Activated CD8-positive, alpha-beta T cell treated with anti-CD3 and anti-CD28 coated beads, Interleukin-2, amount 10 ng/mL, durations not matched to agents 7 days and 5 days (primary cell): ENCODE measurements around the gene SLC6A16. TPM values are rescaled to one million over a fixed set of nuclear protein-coding genes. Genes with fewer than 3 reads are reported as not detected.
A peak's percentile ranks its signal among the peaks of the same experiment; 100 is the strongest.
"Not testable (repeated sequence)": the region's sequence is repeated elsewhere in the genome, so short reads cannot be mapped to it uniquely, and the experiment has no call there.

ENCODE experiments used
- ATAC-seq: fragments of 150-1000 bp; cut with Tn5 transposase; one replicate; pipeline ENCODE4 v1.10.0; 2021; ENCODE audit warnings: moderate library complexity
- CTCF ChIA-PET: fragments of 350-600 bp; sonication (Branson Sonifier 250); formaldehyde crosslinking; loops from one replicate; lab custom pipeline; 2021; ENCODE audit warnings: antibody characterized with exemption; lab: Charles Lee
- POLR2A ChIA-PET: fragments of 350-600 bp; sonication (Branson Sonifier 250); formaldehyde crosslinking; loops from one replicate; lab custom pipeline; 2021; ENCODE audit warnings: antibody characterized with exemption; lab: Charles Lee
- DNase-seq: peaks from one replicate; pipeline ENCODE4 v3.0.0-alpha.2; 2020
- H3K27ac Mint-ChIP-seq: one replicate; pipeline ENCODE4 v1.8.0; 2021; ENCODE audit warnings: mild to moderate bottlenecking, mixed read lengths
- H3K27me3 Mint-ChIP-seq: one replicate; pipeline ENCODE4 v1.8.0; 2021; ENCODE audit warnings: low read depth, mixed read lengths
- H3K36me3 Mint-ChIP-seq: one replicate; pipeline ENCODE4 v1.8.0; 2021; ENCODE audit warnings: low read depth, mixed read lengths
- H3K4me1 Mint-ChIP-seq: one replicate; pipeline ENCODE4 v1.8.0; 2021; ENCODE audit warnings: low read depth, mixed read lengths
- H3K4me3 Mint-ChIP-seq: one replicate; pipeline ENCODE4 v1.8.0; 2021; ENCODE audit warnings: mild to moderate bottlenecking, mixed read lengths
- H3K9me3 Mint-ChIP-seq: one replicate; pipeline ENCODE4 v1.8.0; 2022; ENCODE audit warnings: mixed read lengths; ENCODE audit not compliant: insufficient read depth
- total RNA-seq, 2 experiments: library from RNA; stranded (reverse); gene quantifications; one replicate each; pipeline ENCODE4 v1.2.3, GENCODE V29; 2021

The SLC6A16 gene
- total RNA-seq, 2 experiments from 2014 or later = 3.4 to 3.5 TPM

GRCh38 chr19:49335071-49335783, 10.2 kb upstream of the SLC6A16 start, which contains the start of gene CD37:
TSS of gene CD37 (plus strand) at chr19:49335406. CDS start at chr19:49335541, 135 bp downstream.
- H3K27me3 Mint-ChIP-seq = no peaks in the 10 kb centered on the region
- no peaks in the 10 kb centered on the region for H3K9me3 Mint-ChIP-seq
- ATAC-seq = peak; percentile 74
- H3K4me1 Mint-ChIP-seq = peaks cover 79% of the 10 kb centered on the region
- H3K36me3 Mint-ChIP-seq = peaks cover 52% of the 10 kb centered on the region
- POLR2A ChIA-PET = interaction anchor here (0.6 to 1.8 kb wide), 5 partner anchors 9 to 846 kb away, joined by 3 to 6 read pairs (median 3); no protein-coding TSS in a partner anchor
- peak; percentile 80 for DNase-seq
- H3K27ac Mint-ChIP-seq = peak within 1 kb of the TSS; percentile 98
- peak within 1 kb of the TSS; percentile 97 for H3K4me3 Mint-ChIP-seq
- CTCF ChIA-PET = interaction anchor here (1.2 to 2.5 kb wide), 5 partner anchors 34 to 221 kb away, joined by 3 to 9 read pairs (median 3); partner anchors contain the start of genes FLT3LG and LIN7B

GRCh38 chr19:49333811-49334288, 8.9 kb upstream of the SLC6A16 start:
- CTCF ChIA-PET = interaction anchor here (1.1 to 2.5 kb wide), 5 partner anchors 11 to 334 kb away, joined by 3 to 9 read pairs (median 3); no protein-coding TSS in a partner anchor
- ATAC-seq (peak; percentile 73), DNase-seq (peak; percentile 80)
- Mint-ChIP-seq H3K4me3 (peak overlapping the region; percentile 82), H3K27me3 (no peaks in the 10 kb centered on the region), H3K36me3 (peaks cover 51% of the 10 kb centered on the region), H3K4me1 (peaks cover 76% of the 10 kb centered on the region), H3K27ac (peak overlapping the region; percentile 94), H3K9me3 (no peaks in the 10 kb centered on the region)
- POLR2A ChIA-PET = interaction anchor here (0.6 to 1.8 kb wide), 5 partner anchors 10 to 112 kb away, joined by 3 to 6 read pairs (median 3); partner anchors contain the start of gene GFY

GRCh38 chr19:49333418-49333805, 8.4 kb upstream of the SLC6A16 start:
- ChIA-PET POLR2A (interaction anchor here (0.5 to 1.8 kb wide), 6 partner anchors 11 to 343 kb away, joined by 3 to 6 read pairs (median 3); partner anchors contain the start of gene GFY), CTCF (interaction anchor here (1.1 to 2.5 kb wide), 5 partner anchors 11 to 334 kb away, joined by 3 to 9 read pairs (median 3); no protein-coding TSS in a partner anchor)
- Mint-ChIP-seq H3K27me3 (no peaks in the 10 kb centered on the region), H3K36me3 (peaks cover 51% of the 10 kb centered on the region), H3K4me1 (peaks cover 74% of the 10 kb centered on the region), H3K9me3 (no peaks in the 10 kb centered on the region), H3K27ac (peak overlapping the region; percentile 94), H3K4me3 (peak overlapping the region; percentile 82)
- DNase-seq (no peak), ATAC-seq (no peak)

- not testable (repeated sequence) for DNase-seq, H3K9me3 Mint-ChIP-seq, ATAC-seq, H3K27me3 Mint-ChIP-seq
- Mint-ChIP-seq H3K27ac (peak overlapping the region; percentile 94), H3K4me1 (peaks cover 74% of the 10 kb centered on the region), H3K4me3 (peak overlapping the region; percentile 82), H3K36me3 (peaks cover 51% of the 10 kb centered on the region)
- CTCF ChIA-PET = interaction anchor here (1.0 to 2.5 kb wide), 6 partner anchors 12 to 333 kb away, joined by 3 to 9 read pairs (median 3); no protein-coding TSS in a partner anchor
- POLR2A ChIA-PET = interaction anchor here (0.5 to 1.4 kb wide), 4 partner anchors 41 to 343 kb away, joined by 3 to 4 read pairs (median 3); partner anchors contain the start of gene GFY
Measured at GRCh38 chr19:49332691-49333417, 7.9 kb upstream of the SLC6A16 start.

GRCh38 chr19:49331616-49332055, 6.6 kb upstream of the SLC6A16 start:
- CTCF ChIA-PET = interaction anchor here (0.6 to 1.8 kb wide), 5 partner anchors 11 to 60 kb away, joined by 3 to 7 read pairs (median 4); no protein-coding TSS in a partner anchor
- POLR2A ChIA-PET = interaction anchor here (1.1 kb wide), 1 partner anchor 40 kb away, joined by 3 read pairs; no protein-coding TSS in a partner anchor
- DNase-seq = peak; percentile 79

GRCh38 chr19:49331187-49331586, 6.2 kb upstream of the SLC6A16 start:
- ATAC-seq, H3K27me3 Mint-ChIP-seq, H3K9me3 Mint-ChIP-seq, H3K4me3 Mint-ChIP-seq, DNase-seq, POLR2A ChIA-PET: not testable (repeated sequence)
- H3K4me1 Mint-ChIP-seq = peaks cover 66% of the 10 kb centered on the region
- peak overlapping the region; percentile 18 for H3K27ac Mint-ChIP-seq
- H3K36me3 Mint-ChIP-seq = peaks cover 46% of the 10 kb centered on the region
- CTCF ChIA-PET = interaction anchor here (0.6 to 1.8 kb wide), 4 partner anchors 10 to 60 kb away, joined by 4 to 7 read pairs (median 4); no protein-coding TSS in a partner anchor

More at GRCh38 chr19:49331616-49332055, 6.6 kb upstream of the SLC6A16 start:
- Mint-ChIP-seq H3K9me3 (no peaks in the 10 kb centered on the region), H3K27ac (peak overlapping the region; percentile 18), H3K27me3 (no peaks in the 10 kb centered on the region), H3K4me1 (peaks cover 67% of the 10 kb centered on the region), H3K4me3 (no peak overlapping the region), H3K36me3 (peaks cover 47% of the 10 kb centered on the region)
- peak; percentile 73 for ATAC-seq

GRCh38 chr19:49328741-49329140, 3.8 kb upstream of the SLC6A16 start:
- Mint-ChIP-seq H3K27me3 (no peaks in the 10 kb centered on the region), H3K4me3 (no peak overlapping the region), H3K9me3 (no peaks in the 10 kb centered on the region), H3K36me3 (peaks cover 49% of the 10 kb centered on the region), H3K4me1 (peaks cover 60% of the 10 kb centered on the region), H3K27ac (no peak overlapping the region)
- DNase-seq (no peak), ATAC-seq (no peak)
- POLR2A ChIA-PET = no interaction called here
- CTCF ChIA-PET = interaction anchor here (1.7 kb wide), 1 partner anchor 147 kb away, joined by 5 read pairs; no protein-coding TSS in a partner anchor

- no peak overlapping the region for H3K4me3 Mint-ChIP-seq
- POLR2A ChIA-PET = interaction anchor here (0.7 kb wide), 1 partner anchor 125 kb away, joined by 3 read pairs; the partner anchor contains the start of gene ALDH16A1
- H3K27me3 Mint-ChIP-seq = no peaks in the 10 kb centered on the region
- ATAC-seq (peak; percentile 37), DNase-seq (peak; percentile 64)
- H3K9me3 Mint-ChIP-seq = no peaks in the 10 kb centered on the region
- no peak overlapping the region for H3K27ac Mint-ChIP-seq
- CTCF ChIA-PET = interaction anchor here (0.6 to 2.9 kb wide), 14 partner anchors 10 to 334 kb away, joined by 3 to 19 read pairs (median 3); partner anchors contain the start of gene RUVBL2
- H3K4me1 Mint-ChIP-seq = peaks cover 52% of the 10 kb centered on the region
- peaks cover 45% of the 10 kb centered on the region for H3K36me3 Mint-ChIP-seq
Measured at GRCh38 chr19:49327878-49328544, 3.0 kb upstream of the SLC6A16 start.

GRCh38 chr19:49326165-49326704, 1.2 kb upstream of the SLC6A16 start:
- H3K9me3 Mint-ChIP-seq = no peaks in the 10 kb centered on the region
- no peak overlapping the region for H3K27ac Mint-ChIP-seq
- no peaks in the 10 kb centered on the region for H3K27me3 Mint-ChIP-seq
- ChIA-PET POLR2A (no interaction called here), CTCF (interaction anchor here (0.7 to 2.9 kb wide), 5 partner anchors 11 to 101 kb away, joined by 3 to 19 read pairs (median 4); no protein-coding TSS in a partner anchor)
- ATAC-seq (no peak), DNase-seq (no peak)
- H3K4me3 Mint-ChIP-seq = no peak overlapping the region
- H3K36me3 Mint-ChIP-seq = peaks cover 41% of the 10 kb centered on the region
- H3K4me1 Mint-ChIP-seq = peaks cover 35% of the 10 kb centered on the region

GRCh38 chr19:49325756-49326155, 765 bp upstream of the SLC6A16 start:
- peaks cover 42% of the 10 kb centered on the region for H3K36me3 Mint-ChIP-seq
- CTCF ChIA-PET = interaction anchor here (0.7 to 2.9 kb wide), 5 partner anchors 10 to 100 kb away, joined by 3 to 19 read pairs (median 4); no protein-coding TSS in a partner anchor
- H3K4me3 Mint-ChIP-seq, H3K27ac Mint-ChIP-seq, H3K27me3 Mint-ChIP-seq, POLR2A ChIA-PET, H3K9me3 Mint-ChIP-seq, DNase-seq, ATAC-seq: not testable (repeated sequence)
- H3K4me1 Mint-ChIP-seq = peaks cover 31% of the 10 kb centered on the region
